ENCODE measurements around the gene ATP5MC2.
"Not testable (repeated sequence)": the region's sequence is repeated elsewhere in the genome, so short reads cannot be mapped to it uniquely, and the experiment has no call there.

The ATP5MC2 gene

DNA sequence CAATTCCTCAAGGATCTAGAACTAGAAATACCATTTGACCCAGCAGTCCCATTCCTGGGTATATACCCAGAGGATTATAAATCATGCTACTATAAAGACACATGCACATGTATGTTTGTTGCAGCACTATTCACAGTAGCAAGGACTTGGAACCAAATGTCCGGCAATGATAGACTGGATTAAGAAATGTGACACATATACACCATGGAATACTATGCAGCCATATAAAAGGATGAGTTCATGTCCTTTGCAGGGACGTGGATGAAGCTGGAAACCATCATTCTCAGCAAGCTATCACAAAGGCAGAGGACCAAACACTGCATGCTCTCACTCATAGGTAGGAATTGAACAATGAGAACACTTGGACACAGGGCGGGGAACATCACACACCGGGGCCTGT lies 29.6 kb downstream of the ATP5MC2 start:
- DNase-seq (ENCODE audit: low read depth in 3 of 3) = not testable (repeated sequence)

DNA sequence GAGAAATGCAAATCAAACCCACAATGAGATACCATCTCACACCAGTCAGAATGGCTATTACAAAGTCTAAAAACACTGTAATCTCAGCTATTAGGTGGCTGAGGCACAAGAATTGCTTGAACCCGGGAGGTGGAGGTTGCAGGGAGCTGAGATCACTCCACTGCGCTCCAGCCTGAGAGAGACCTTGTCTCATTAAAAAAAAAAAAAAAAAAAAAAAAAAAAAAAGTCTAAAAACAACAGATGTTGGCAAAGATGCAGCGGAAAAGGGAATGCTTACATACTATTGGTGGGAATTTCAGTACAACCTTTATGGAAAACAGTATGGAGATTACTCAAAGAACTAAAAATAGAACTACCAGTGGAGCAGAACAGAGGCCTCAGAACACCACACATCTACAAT lies 30.7 kb downstream of the ATP5MC2 start:
- no peak for DNase-seq (ENCODE audit: low read depth in 3 of 3)

DNA sequence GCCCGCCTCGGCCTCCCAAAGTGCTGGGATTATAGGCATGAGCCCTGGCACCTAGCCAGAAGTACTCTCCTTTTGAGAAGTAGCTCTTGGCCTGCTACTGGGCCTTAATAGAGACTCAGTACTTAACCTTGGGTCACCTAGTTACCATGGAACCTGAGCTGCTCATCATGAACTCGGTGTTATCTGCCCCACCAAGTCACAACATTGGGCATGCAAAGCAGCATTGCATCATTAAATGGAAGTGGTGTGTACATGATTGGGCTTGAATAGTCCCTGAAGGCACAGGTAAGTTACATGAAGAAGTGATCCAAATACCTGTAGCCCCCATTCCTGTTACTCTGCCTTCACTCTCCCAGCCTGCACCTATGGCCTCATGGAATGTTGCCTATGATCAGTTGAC lies 31.8 kb downstream of the ATP5MC2 start:
- DNase-seq (ENCODE audit: low read depth in 3 of 3) = no peak

DNA sequence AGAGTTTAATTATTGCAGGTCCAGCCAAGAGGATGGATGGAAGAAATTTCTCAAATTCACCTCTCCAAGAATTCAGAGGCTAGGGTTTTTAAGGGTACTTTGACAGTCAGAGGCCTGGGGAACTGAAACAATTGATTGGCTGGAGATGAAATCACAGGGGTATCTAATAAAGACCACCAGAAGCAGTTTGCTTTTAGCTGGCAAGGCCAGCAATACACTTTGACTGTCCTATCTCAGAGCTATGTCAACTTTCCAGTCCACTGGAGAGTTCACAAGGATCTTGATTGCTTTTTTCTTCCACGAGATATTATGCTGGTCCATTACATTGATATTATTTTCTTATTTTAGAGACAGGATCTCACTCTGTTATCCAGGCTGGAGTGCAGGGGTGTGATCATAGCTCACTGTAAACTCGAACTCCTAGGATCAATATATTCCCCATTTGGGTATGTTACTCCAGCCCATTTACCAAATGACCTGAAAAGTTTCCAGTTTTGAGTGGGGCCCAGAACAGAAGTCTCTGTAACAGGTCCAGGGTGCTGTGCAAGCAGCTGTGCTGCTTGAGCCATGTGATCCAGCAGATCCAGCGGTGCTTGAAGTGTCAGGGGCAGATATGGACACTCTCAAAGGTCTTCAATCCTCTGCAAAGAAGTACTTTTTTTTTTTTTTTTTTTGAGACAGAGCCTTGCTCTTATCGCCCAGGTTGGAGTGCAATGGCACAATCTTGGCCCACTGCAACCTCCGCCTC lies 32.5 kb downstream of the ATP5MC2 start:
- DNase-seq (ENCODE audit: low read depth in 3 of 3) = no peak

DNA sequence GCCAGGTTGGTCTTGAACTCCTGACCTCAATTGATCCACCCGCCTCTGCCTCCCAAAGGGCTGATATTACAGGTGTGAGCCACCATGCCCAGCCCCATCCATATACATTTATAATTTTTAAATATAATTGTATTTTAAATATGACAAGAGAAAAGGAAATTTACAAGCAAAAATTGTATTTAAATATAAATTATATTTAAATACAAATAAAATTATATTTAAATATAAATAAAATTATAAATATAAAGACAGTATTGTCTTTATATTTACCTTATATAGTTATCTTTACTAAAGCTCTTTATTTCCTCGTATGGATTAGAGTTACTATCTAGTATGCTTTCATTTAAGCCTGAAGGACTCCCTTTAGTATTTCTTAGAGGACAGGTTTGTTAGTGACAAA lies 37.8 kb downstream of the ATP5MC2 start:
- no peak for DNase-seq (ENCODE audit: low read depth in 3 of 3)

DNA sequence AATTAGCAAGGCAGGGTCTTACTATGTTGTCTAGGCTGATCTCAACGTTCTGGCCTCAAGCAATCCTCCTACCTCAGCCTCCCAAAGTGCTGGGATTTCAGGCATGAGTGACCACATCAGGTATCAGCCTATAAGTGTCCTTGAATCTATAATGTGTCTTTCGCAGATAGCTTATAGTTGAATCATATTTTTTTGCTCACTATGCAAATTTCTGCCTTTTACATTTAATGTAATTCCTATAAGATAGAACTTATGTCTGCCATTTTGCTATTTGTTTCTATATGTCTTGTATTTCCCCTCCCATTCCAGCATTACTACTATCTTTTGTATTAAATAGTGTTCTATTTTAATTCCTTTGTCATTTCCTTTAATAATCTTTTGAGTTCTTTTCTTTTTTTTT lies 39.2 kb downstream of the ATP5MC2 start:
- no peak for DNase-seq (ENCODE audit: low read depth in 3 of 3)

DNA sequence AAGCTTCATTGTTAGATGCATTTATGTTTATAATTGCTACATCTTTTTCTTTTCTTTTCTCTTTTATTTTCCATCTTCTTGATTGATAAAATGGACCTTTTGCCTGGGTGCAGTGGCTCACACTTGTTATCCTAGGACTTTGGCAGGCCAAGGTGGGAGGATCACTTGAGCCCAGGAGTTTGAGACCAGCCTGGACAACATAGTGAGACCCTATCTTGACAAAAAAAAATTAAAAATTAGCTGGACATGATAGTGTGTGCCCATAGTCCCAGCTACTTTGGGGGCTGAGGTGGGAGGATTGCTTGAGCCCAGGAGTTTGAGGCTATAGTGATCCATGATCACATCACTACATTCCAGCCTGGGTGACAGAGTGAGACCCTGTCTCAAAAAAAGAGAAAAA lies 40.2 kb downstream of the ATP5MC2 start:
- not testable (repeated sequence) for DNase-seq (ENCODE audit: low read depth in 3 of 3)

DNA sequence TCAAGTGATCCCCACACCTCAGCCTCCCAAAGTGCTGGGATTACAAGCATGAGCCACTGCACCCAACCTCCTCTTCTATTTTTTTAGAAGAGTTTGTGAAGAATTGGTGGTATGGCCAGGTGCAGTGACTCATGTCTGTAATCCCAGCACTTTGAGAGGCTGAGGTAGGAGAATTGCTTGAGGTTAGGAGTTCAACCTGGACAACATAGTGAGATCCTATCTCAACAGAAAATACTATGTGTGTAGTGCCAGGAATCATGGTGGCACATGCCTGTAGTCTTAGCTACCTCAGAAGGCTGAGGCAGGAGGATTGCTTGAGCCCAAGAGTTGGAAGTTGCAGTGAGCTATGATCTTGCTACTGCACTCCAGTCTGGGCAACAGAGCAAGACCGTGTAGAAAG lies 44.2 kb downstream of the ATP5MC2 start:
- DNase-seq (ENCODE audit: low read depth in 3 of 3) = no peak

DNA sequence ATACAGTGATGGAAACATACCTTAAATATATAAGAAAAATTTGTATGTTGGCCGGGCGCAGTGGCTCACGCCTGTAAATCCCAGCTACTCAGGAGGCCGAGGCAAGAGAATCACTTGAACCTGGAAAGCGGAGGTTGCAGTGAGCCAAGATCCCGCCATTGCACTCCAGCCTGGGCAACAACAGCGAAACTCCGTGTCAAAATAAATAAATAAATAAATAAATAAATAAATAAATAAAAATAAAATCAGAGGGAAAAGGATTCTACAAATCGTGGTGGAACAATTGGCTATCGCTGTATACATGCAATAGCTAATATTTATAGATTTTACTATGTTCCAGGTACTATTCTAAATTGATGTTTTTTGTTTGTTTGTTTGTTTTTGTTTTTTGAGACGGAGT lies 48.0 kb downstream of the ATP5MC2 start:
- no peak for DNase-seq (ENCODE audit: low read depth in 3 of 3)

DNA sequence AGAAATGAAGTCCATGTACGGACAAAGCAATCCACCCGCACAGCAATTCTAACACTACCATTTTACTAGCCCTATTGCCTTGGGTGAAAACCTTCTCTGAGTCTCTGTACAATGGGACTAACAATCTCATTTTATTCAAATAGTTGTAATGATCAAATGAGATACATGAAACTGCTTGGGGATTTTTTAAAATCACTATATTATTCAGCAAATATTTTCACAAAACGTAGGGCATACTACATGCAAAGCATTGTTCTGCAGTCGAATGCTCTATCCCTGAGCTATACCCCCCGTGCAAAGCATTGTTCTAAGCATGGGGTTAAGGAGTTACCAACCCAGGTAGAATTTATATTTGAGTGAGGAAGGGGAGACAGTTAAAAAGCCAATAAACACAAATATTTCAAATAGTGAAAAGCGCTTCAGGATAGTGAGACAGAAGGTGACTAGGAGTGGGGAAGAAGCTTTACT lies 49.1 kb downstream of the ATP5MC2 start:
- DNase-seq (ENCODE audit: low read depth in 3 of 3) = no peak

DNA sequence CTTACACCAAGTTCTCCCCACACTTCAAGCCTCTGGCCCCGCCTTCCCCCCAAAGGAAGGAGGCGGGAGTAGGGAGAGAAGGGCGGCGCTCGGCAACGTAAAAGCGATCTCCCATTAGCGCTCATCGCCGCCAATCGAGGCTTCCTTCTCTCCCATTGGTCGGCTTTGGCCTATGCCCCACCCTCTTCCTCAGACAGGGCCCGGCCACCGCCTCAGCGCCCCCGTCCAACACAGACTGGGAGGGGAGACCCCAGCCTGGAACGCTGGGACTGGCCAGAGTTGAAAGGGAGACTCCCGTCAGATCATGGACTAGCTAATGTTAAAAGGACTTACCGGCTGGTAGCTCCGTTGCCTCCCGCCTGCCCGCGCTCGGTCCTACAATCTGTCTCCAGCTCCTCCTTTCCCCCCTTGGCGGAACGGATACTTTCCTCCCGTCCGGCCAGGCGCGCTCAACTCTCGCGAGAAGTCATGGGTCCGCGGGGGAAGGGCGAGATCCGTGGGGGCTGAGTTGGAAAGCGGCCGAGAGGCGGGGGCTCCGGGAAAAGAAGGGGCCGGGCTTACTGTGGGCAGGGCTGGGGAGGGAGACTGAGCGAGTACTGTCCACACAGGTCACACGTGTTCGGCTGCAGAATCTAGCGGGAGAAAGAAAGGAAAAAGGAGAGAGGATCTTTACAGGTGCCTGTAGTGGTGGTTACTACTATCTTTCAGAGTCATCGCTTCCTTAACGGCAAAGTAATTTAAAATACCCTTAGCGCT lies 49.8 kb downstream of the ATP5MC2 start, which contains the start of gene ATF7:
Gene ATF7, minus strand, starts transcription at position 437 of the 756 bp plus-strand sequence. CDS start 25,382 bp downstream, outside the sequence.
- DNase-seq (ENCODE audit: low read depth in 3 of 3) = peak; percentile 96 to 98 (median 98)

DNA sequence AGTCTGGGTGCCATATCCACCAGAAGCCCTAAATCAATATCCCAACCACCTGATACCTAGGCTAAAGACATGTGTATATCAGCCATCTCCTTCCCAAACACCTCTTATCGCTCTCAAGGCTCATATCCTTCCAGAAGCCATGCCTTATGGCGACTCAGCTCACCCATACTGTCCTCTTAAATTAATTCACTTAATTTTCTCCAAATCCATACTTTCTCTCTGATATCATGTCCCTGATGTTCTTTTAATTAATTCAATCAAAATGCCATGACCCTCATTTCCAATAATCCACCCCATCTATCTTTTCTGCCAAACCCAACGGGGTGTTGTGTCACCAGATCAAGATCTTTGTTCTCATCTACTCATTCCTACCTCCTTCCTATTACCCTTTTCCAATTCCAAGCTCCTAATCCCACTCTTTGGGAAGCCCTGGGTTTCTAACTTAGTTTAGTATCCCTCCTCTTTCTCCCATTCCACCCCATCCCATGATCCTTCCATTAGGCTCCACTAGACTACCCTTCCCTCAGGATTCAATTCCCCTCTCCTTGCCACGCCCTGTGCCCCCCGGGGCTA lies 50.4 kb downstream of the ATP5MC2 start:
- DNase-seq (ENCODE audit: low read depth in 3 of 3) = no peak

DNA sequence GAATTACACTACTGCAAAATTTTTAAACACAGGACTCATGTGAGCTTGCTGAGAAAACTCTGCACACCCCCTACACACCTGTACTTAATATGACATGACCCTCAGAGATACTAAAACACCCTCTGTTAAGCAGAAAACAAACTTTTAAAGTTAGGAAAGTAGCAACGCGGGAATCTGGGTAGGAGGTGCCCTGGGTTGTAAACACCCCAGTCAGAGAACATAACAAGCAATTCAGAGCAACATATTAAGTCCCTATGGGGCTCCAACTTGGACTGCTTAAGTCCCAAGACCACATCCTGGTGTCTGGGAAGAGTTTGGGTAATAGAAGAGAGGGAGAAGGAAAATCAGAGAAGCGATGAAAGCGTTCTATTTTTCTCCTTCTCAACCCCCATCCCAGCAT lies 50.9 kb downstream of the ATP5MC2 start:
- no peak for DNase-seq (ENCODE audit: low read depth in 3 of 3)

DNA sequence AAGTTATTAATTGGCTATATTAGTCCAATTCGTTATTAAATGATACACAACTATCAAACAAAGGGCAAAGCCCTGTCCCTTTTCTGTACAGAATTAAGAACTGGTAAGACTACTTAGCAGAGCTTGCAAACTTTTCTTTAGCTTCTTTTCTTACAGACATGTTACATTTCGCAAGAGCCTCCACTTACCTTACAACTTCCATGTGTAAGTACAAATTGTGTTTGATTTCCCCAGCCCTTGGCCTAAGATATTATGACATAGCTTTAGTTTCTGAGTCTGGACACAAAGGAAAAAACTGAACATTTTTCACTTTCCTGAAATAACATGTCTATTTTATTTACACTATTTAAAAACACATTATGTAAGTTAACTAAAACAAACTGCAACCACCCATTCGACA lies 51.4 kb downstream of the ATP5MC2 start:
- DNase-seq (ENCODE audit: low read depth in 3 of 3) = no peak

DNA sequence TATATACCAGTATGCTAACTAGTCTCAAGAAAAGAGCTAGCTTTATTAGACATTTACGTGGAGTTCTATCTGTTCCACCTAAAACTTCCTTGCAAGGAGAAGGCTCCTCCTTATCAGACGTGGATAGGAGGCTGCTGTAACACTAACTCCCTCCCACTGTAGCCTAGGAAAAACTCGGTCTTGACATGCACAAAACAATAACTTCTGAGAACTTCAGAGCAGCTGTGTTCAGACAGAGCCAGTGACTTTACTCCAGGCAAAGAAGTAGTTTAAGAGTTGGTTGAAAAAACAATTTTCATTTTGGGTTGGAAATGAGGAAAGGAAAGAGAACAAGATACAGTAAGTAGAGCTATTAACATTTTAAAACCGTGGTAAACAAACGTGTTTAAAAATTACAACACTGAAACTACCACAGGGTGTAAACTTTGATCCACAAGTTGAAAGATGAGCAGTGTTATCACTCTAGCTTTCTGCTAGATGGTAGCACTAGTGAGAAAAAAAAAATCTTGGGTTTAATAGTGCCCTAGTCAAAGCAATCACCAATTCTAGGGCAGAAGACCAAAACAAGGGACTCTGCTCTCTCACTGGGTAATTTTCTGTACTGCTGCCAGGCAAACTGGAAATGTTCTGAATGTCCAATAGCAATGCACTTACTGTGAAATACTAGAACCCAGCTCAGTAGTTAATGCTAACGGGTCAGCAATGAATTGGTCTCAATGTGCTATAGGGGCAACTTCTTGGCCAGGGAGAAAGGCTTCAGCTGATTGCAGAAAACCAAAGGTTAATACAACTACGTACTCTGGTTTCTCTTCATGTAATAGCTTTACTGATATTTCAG lies 52.1 kb downstream of the ATP5MC2 start:
- DNase-seq (ENCODE audit: low read depth in 3 of 3) = no peak

DNA sequence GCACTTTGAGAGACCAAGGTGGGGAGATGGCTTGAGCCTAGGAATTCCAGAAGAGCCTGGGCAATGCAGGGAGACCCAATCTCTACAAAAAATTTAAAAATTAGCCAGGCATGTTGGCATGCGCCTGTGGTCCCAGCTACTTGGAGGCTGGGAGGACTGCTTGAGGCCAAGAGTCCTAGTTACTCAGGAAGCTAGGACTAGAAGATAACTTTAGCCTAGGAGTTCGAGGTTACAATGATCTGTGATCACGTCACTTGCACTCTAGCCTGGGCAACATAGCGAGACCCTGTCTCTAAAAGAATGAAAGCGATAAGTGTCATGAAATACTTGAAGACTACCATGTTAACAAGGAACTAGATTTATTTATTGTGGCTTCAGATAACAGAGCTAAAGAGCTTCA lies 53.2 kb downstream of the ATP5MC2 start:
- no peak for DNase-seq (ENCODE audit: low read depth in 3 of 3)

DNA sequence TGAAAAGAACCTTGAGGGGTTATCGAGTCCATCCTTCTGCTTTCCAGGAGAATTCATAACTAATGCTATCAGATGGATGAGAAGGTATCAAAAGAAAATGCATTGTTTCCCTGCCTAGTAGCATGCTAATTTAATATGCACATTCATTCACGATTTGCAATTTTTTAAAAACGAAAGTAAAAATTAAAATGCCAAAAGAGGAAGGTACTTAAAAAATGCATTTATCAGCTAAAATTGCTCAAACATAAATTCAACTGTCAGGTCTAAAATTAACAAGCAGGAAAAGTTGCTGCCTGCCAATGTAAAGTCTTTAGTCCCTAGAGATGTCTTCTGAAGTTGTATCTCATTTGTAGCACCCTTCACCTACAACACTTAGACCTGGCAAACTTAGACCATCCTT lies 57.6 kb downstream of the ATP5MC2 start:
- no peak for DNase-seq (ENCODE audit: low read depth in 3 of 3)

DNA sequence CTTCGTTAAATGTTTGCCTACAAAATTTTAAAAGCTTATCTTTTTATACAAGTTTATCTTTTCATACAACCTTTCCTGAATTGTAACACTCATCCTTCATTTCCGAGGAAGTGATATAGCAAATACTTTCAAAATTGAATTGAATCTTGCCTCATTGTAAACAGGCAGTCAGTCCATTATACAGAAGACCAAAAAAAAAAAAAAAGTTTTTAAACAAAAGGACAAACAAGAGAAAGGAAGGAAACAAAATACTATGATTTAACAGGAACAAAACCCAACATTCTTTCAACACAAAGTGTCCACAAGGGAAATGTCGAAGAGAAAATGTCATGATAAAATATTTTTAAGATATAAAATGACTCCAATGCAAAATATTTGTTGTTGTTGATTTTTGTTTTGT lies 58.2 kb downstream of the ATP5MC2 start:
- no peak for DNase-seq (ENCODE audit: low read depth in 3 of 3)

DNA sequence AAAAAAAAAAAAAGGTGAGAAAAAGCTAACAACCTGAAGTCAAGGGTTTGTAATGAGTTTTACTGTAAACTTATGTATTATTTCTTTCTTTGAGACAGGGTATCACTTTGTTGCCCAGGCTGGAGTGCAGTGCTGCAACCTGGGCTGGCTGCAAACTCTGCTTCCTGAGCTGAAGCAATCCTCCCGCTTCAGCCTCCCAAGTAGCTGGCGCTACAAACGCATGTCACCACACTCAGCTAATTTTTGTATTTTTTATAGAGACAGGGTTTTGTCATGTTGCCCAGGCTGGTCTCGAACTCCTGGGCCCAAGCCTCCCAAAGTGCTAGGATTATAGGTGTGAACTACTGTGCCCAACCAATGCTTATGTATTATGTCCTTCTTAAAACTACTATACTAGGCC lies 58.9 kb downstream of the ATP5MC2 start:
- DNase-seq (ENCODE audit: low read depth in 3 of 3) = no peak

Measured in stimulated activated CD4-positive, alpha-beta T cell treated with anti-CD3 and anti-CD28 coated beads, TNF-alpha, amount 100 ng/mL, for 48 hours (primary cell).